ENCODE data around the gene PTPN13. TPM values are rescaled to one million over a fixed set of nuclear protein-coding genes. Genes with fewer than 3 reads are reported as not detected.

PTPN13 gene
- total RNA-seq, 1 donor from 2014 or later = 244 TPM

DNA sequence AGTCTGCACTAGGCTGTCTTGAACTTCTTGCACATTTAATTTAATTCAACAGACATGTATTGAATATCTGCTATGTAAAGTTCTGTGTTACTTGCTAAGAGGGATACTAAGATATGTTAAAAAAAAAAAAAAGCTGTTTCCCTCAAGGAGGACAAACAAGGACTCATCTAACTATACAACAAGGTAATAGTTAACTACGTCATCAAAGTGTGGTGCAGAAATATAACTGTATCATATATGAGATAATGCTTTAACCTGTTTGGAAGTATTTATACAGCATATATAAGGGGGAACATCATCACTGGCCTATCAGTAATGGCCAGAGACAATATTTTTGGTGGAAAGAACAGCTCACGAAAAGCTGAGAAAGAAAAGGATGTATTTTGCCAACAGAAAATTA lies 89.9 kb downstream of the PTPN13 start:
- Histone ChIP-seq H3K4me1 (no peaks in the 10 kb centered on the region), H3K36me3 (peaks cover 7% of the 10 kb centered on the region), H3K79me2 (ENCODE audit: low read depth) (peaks cover 44% of the 10 kb centered on the region), H3K4me3 (no peak overlapping the region), H3K9ac (no peak overlapping the region), H4K20me1 (ENCODE audit: low read depth) (peaks cover 24% of the 10 kb centered on the region), H3K27ac (no peak overlapping the region), H3K9me3 (ENCODE audit: low read depth) (no peaks in the 10 kb centered on the region), H2AFZ (replicated peaks) (no peak overlapping the region), H3F3A (ENCODE audit: low read depth) (peaks cover 47% of the 10 kb centered on the region), H3K4me2 (no peak overlapping the region), H3K27me3 (no peaks in the 10 kb centered on the region)
- TF ChIP-seq EZH2phosphoT487 (IDR thresholded peaks at IDR 0.05) (no peak), EZH2 (IDR thresholded peaks at IDR 0.05) (no peak), CTCF (IDR thresholded peaks at IDR 0.05) (no peak)
- Mint-ChIP-seq H3K36me3 (peaks cover 32% of the 10 kb centered on the region), H3K27me3 (ENCODE audit: insufficient read depth, low read depth) (no peaks in the 10 kb centered on the region), H3K27ac (no peak overlapping the region), H3K4me1 (no peaks in the 10 kb centered on the region), H3K9me3 (no peaks in the 10 kb centered on the region), H3K4me3 (no peak overlapping the region)
- DNase-seq (ENCODE audit: low spot score) = no peak

GRCh38 chr4:86685401-86685800 lies 91.3 kb downstream of the PTPN13 start:
- Histone ChIP-seq H3K9me3 (ENCODE audit: low read depth) (no peaks in the 10 kb centered on the region), H3K9ac (no peak overlapping the region), H2AFZ (replicated peaks) (no peak overlapping the region), H3K4me2 (no peak overlapping the region), H3K27ac (peak overlapping the region; percentile 65), H3K4me3 (no peak overlapping the region), H3K4me1 (no peaks in the 10 kb centered on the region), H3K27me3 (no peaks in the 10 kb centered on the region), H4K20me1 (ENCODE audit: low read depth) (peaks cover 24% of the 10 kb centered on the region), H3K79me2 (ENCODE audit: low read depth) (peaks cover 49% of the 10 kb centered on the region), H3F3A (ENCODE audit: low read depth) (peaks cover 46% of the 10 kb centered on the region), H3K36me3 (peaks cover 18% of the 10 kb centered on the region)
- Mint-ChIP-seq H3K36me3 (peaks cover 35% of the 10 kb centered on the region), H3K4me3 (no peak overlapping the region), H3K27ac (no peak overlapping the region), H3K4me1 (no peaks in the 10 kb centered on the region), H3K27me3 (ENCODE audit: insufficient read depth, low read depth) (no peaks in the 10 kb centered on the region), H3K9me3 (no peaks in the 10 kb centered on the region)
- TF ChIP-seq CTCF (IDR thresholded peaks at IDR 0.05) (no peak), EZH2phosphoT487 (IDR thresholded peaks at IDR 0.05) (no peak), EZH2 (IDR thresholded peaks at IDR 0.05) (no peak)
- DNase-seq (ENCODE audit: low spot score) = no peak

DNA sequence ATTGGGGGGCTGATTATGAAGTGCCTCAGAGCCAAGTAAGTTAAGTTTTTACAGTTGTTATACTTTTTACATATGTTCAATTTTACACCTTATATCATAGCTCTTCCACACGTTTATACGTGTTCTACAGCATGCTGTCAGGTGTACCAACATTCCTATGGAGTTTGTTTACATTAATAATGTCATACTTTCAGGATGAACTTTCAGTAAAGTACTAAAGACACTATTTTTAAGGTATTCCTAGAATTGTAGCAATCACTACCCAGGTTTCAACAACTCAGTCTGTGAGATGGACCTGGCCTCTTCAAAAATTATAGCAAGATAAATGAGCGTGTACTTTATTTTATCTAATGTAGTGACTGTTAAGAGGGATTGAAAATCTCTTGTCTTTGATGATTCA lies 92.6 kb downstream of the PTPN13 start:
- Histone ChIP-seq H3K9me3 (ENCODE audit: low read depth) (no peaks in the 10 kb centered on the region), H3K4me3 (no peak overlapping the region), H4K20me1 (ENCODE audit: low read depth) (peaks cover 21% of the 10 kb centered on the region), H3K9ac (no peak overlapping the region), H3K4me2 (no peak overlapping the region), H3K27ac (no peak overlapping the region), H3K27me3 (no peaks in the 10 kb centered on the region), H3K4me1 (no peaks in the 10 kb centered on the region), H3F3A (ENCODE audit: low read depth) (peaks cover 42% of the 10 kb centered on the region), H2AFZ (replicated peaks) (no peak overlapping the region), H3K36me3 (peaks cover 24% of the 10 kb centered on the region), H3K79me2 (ENCODE audit: low read depth) (peaks cover 46% of the 10 kb centered on the region)
- no peak overlapping the region for H3K27ac Mint-ChIP-seq
- DNase-seq (ENCODE audit: low spot score) = no peak
- H3K4me3 Mint-ChIP-seq = no peak overlapping the region
- no peaks in the 10 kb centered on the region for H3K4me1 Mint-ChIP-seq
- TF ChIP-seq EZH2 (IDR thresholded peaks at IDR 0.05) (no peak), CTCF (IDR thresholded peaks at IDR 0.05) (no peak), EZH2phosphoT487 (IDR thresholded peaks at IDR 0.05) (no peak)
- peaks cover 30% of the 10 kb centered on the region for H3K36me3 Mint-ChIP-seq
- H3K9me3 Mint-ChIP-seq = no peaks in the 10 kb centered on the region
- no peaks in the 10 kb centered on the region for H3K27me3 Mint-ChIP-seq (ENCODE audit: insufficient read depth, low read depth)
